Gastrocnemius medialis (tissue), 4 donors: Measurements from ENCODE around the gene NGEF.

Experiments used
- POLR2A ChIP-seq, 2 donors: fragments of 450-650 bp; IDR thresholded peaks; one replicate each; pipeline ENCODE4 v1.6.1; 2017; ENCODE audit warnings: antibody characterized with exemption in 2 of 2, mild to moderate bottlenecking in 2 of 2, moderate library complexity in 2 of 2
- TF ChIP-seq, protein P1 (sequence below), 5 experiments: fragments of 450-650 bp in 3 of 5; fragments of 200-600 bp in 2 of 5; sonication (generic) in 2 of 5; IDR thresholded peaks in 4 of 5; conservative IDR thresholded peaks in 1 of 5; 1 replicate in 4 of 5; 2 replicates in 1 of 5; pipeline ENCODE4 v1.5.1; 2016 to 2019; ENCODE audit warnings: antibody characterized with exemption in 5 of 5, mild to moderate bottlenecking in 3 of 5, moderate library complexity in 3 of 5

DNA sequence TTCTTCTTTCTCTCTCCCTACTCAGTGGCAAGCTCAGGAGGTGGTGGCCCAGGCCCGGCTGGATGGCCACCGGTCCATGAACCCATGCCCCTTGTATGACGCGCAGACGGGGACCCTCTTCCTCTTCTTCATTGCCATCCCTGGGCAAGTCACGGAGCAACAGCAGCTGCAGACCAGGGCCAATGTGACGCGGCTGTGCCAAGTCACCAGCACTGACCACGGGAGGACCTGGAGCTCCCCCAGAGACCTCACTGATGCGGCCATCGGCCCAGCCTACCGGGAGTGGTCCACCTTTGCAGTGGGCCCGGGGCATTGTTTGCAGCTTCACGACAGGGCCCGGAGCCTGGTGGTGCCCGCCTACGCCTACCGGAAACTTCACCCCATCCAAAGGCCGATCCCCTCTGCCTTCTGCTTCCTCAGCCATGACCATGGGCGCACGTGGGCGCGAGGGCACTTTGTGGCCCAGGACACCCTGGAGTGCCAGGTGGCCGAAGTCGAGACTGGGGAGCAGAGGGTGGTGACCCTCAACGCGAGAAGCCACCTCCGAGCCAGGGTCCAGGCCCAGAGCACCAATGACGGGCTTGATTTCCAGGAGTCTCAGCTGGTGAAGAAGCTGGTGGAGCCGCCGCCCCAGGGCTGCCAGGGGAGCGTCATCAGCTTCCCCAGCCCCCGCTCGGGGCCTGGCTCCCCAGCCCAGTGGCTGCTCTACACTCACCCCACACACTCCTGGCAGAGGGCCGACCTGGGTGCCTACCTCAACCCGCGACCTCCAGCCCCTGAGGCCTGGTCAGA is 21.2 kb upstream of the NGEF start:
- TF ChIP-seq, protein P1, sequence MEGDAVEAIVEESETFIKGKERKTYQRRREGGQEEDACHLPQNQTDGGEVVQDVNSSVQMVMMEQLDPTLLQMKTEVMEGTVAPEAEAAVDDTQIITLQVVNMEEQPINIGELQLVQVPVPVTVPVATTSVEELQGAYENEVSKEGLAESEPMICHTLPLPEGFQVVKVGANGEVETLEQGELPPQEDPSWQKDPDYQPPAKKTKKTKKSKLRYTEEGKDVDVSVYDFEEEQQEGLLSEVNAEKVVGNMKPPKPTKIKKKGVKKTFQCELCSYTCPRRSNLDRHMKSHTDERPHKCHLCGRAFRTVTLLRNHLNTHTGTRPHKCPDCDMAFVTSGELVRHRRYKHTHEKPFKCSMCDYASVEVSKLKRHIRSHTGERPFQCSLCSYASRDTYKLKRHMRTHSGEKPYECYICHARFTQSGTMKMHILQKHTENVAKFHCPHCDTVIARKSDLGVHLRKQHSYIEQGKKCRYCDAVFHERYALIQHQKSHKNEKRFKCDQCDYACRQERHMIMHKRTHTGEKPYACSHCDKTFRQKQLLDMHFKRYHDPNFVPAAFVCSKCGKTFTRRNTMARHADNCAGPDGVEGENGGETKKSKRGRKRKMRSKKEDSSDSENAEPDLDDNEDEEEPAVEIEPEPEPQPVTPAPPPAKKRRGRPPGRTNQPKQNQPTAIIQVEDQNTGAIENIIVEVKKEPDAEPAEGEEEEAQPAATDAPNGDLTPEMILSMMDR (IDR thresholded peaks at IDR 0.05 in 4 of 5, conservative IDR thresholded peaks at IDR 0.05 in 1 of 5): no peak
- TF ChIP-seq POLR2A (IDR thresholded peaks at IDR 0.05): no peak
